ENCODE results near the gene ICAM5.
"Not testable (repeated sequence)": the region's sequence is repeated elsewhere in the genome, so short reads cannot be mapped to it uniquely, and the experiment has no call there.

ICAM5 gene

DNA sequence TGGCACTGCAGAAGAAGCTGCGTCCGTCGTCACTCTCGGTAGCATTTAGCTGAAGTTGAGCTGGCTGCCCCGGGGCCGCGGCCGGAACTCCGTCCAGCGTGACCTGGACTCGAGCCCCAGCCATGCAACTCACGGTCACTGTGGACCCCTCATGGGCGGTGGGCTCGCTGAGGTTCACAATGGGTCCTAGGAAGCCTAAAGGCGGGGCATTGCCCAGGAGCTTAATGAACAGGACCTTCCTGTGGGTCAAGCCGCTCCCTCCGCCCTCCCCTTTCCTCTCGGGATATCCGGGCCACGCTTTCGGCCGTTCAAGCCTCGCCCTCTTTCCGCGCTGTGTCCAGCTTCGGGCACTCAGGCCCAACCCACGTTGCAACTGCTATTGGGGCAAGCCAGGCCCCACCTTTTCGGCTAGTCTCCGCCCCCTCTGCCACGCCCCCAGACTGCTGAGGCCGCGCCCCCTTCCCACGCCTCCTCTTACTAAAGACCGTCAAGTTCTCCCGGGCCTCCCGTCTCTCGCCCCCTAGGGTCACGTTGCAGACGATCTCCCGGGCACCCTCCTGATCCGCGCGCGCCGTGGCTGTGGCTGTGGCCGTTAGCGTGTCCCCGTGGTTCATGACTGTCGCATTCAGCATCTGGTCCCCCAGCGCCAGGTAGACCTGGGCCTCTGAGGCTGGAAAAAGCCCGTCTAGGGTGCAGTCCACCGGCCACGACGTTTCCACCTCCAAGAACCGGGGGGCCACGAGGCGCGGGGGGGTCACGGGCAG is 45.0 kb downstream of the ICAM5 start:
- TF ChIP-seq, protein P1, sequence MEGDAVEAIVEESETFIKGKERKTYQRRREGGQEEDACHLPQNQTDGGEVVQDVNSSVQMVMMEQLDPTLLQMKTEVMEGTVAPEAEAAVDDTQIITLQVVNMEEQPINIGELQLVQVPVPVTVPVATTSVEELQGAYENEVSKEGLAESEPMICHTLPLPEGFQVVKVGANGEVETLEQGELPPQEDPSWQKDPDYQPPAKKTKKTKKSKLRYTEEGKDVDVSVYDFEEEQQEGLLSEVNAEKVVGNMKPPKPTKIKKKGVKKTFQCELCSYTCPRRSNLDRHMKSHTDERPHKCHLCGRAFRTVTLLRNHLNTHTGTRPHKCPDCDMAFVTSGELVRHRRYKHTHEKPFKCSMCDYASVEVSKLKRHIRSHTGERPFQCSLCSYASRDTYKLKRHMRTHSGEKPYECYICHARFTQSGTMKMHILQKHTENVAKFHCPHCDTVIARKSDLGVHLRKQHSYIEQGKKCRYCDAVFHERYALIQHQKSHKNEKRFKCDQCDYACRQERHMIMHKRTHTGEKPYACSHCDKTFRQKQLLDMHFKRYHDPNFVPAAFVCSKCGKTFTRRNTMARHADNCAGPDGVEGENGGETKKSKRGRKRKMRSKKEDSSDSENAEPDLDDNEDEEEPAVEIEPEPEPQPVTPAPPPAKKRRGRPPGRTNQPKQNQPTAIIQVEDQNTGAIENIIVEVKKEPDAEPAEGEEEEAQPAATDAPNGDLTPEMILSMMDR (IDR thresholded peaks at IDR 0.05; ENCODE audit: insufficient read depth, low read length, missing control alignments) = peak; percentile 33
- peak overlapping the region; percentile 87 for H3K4me3 ChIP-seq (ENCODE audit: low read depth, low read length)
- ChIA-PET POLR2A (interaction anchor here (0.6 to 2.3 kb wide), 7 partner anchors 43 to 218 kb away, joined by 3 to 10 read pairs (median 4); partner anchors contain the start of genes ICAM1, ICAM5 and TYK2), CTCF (interaction anchor here (0.9 to 4.4 kb wide), 10 partner anchors 10 to 75 kb away, joined by 3 to 24 read pairs (median 5); partner anchors contain the start of gene ICAM1)
- peak; percentile 50 for DNase-seq (ENCODE audit: low read depth, low spot score)

DNA sequence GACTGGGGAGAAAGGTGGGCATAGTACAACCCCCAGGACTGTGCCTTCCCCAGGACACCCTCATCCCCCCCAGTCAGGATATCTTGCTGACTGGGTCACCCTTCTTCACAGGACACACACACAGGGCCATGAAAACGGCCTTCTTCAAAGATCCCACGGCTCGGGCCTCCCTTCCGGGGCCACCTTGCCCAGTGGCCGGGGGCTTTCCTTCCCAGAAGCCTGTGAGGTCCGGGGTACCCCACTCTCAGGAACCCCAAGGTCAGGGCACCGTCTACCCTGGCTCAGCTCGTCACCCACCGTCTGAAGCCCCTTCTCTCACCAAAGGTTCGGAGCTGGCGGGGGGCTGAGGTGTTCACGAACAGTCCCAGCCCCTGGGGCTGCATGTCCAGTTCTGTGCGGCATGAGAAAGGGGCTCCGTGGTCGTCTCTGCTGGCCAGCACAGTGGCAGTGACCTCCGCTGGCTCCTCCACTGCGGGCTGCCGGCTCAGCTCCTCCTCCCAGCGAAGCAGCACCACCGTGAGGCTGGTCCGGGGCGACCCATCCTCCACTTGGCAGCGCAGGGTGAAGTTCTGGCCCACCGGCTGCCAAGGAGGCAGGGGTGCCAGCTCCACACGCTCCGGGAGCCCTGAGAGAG is 45.7 kb downstream of the ICAM5 start:
- POLR2A ChIA-PET = interaction anchor here (1.5 to 2.3 kb wide), 2 partner anchors 44 to 77 kb away, joined by 3 to 10 read pairs; no protein-coding TSS in a partner anchor
- H3K4me3 ChIP-seq (ENCODE audit: low read depth, low read length) = peak overlapping the region; percentile 87
- DNase-seq (ENCODE audit: low read depth, low spot score) = no peak
- CTCF ChIA-PET = interaction anchor here (1.3 to 4.4 kb wide), 4 partner anchors 11 to 76 kb away, joined by 4 to 24 read pairs (median 16); partner anchors contain the start of gene ICAM1
- TF ChIP-seq, protein P1 (IDR thresholded peaks at IDR 0.05; ENCODE audit: insufficient read depth, low read length, missing control alignments) = no peak

DNA sequence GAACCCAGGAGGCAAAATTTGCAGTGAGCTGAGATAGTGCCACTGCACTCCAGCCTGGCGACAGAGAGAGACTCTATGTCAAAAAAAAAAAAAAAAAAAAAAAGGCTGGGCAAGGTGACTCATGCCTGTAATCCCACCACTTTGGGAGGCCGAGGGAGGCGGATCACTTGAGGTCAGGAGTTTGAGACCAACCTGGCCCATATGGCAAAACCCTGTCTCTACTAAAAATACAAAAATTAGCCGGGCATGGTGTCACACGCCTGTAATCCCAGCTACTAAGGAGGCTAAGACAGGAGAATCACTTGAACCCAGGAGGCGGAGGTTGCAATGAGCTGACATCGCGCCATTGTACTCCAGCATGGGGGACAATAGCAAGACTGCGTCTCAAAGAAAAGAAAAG is 47.0 kb downstream of the ICAM5 start:
- POLR2A ChIA-PET; H3K4me3 ChIP-seq (ENCODE audit: low read depth, low read length); DNase-seq (ENCODE audit: low read depth, low spot score): not testable (repeated sequence)
- CTCF ChIA-PET = interaction anchor here (0.9 kb wide), 1 partner anchor 52 kb away, joined by 3 read pairs; no protein-coding TSS in a partner anchor

DNA sequence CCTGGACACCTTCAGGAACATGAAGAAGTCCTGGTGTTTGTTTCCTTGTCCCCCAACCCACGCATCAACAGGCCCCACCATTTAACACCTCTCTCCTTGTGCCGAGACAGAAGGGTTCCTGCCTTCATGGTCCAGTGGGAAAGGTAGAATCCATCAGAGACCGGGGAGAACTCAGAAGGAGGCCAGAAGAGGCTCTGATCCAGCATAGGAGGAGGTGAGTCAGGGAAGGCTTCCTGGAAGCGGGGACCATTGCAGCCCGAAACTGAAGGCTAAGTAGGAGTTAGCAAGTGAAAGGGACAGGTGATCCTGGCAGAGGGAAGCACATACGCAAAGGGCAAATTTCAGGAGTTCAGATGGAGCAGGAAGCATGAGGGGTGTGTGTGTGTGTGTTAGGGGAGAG is 49.2 kb downstream of the ICAM5 start:
- H3K4me3 ChIP-seq (ENCODE audit: low read depth, low read length) = no peak overlapping the region
- ChIA-PET POLR2A (no interaction called here), CTCF (no interaction called here)
- TF ChIP-seq, protein P1 (IDR thresholded peaks at IDR 0.05; ENCODE audit: insufficient read depth, low read length, missing control alignments) = no peak
- DNase-seq (ENCODE audit: low read depth, low spot score) = no peak

DNA sequence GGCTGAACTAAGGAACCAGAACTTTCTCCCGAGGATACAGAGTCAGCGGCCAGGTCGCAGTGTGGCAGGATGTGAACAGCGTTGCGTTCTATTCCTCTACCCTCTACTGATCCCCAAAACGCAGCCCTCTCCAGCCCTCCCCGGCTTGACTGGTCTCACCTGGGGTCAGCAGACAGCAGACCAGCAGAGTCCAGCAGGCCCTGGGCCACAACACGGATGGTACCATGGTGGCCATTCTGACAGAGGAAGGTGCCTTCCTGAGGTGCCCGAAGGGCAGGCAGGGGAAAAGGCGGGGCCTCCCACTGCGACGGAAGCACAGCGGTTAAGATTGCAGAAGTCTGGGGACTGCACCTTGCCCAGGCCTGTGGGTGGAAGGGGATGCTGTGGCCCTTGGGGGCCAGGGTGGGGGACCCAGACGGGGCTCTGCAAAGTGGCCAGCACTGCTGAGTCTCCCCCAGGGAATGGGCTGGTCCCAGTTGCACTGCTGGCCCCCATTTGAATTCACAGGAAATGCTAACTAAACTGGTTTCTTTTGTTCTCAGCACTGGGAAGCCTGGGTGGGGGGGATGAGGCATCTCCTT is 49.7 kb downstream of the ICAM5 start, which contains the start of gene ICAM3:
TSS of gene ICAM3 (minus strand) at position 245 of the 581 bp plus-strand sequence. CDS start at position 235, 10 bp downstream.
- POLR2A ChIA-PET = no interaction called here
- CTCF ChIA-PET = no interaction called here
- no peak within 1 kb of the TSS for H3K4me3 ChIP-seq (ENCODE audit: low read depth, low read length)
- no peak for DNase-seq (ENCODE audit: low read depth, low spot score)
- TF ChIP-seq, protein P1 (IDR thresholded peaks at IDR 0.05; ENCODE audit: insufficient read depth, low read length, missing control alignments) = no peak

DNA sequence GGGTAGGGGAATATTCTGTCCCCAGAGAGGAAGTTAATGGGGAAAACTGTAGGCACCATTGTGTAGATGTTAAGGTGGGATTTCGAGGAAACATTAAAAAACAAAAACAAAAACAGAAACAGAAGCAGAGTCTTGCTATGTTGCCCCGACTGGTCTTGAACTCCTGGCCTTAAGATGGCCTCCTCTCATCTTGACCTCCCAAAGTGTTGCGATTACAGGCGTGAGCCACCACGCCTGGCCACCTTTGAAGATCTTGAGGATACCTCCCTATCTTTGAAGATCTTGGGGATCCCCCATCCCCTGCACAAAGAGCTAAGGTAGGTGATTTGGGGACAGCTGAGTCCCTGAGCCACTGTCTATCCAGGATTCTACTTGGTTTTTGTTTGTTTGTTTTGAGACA is 50.2 kb downstream of the ICAM5 start:
- H3K4me3 ChIP-seq (ENCODE audit: low read depth, low read length) = no peak overlapping the region
- POLR2A ChIA-PET = no interaction called here
- CTCF ChIA-PET = no interaction called here
- TF ChIP-seq, protein P1 (IDR thresholded peaks at IDR 0.05; ENCODE audit: insufficient read depth, low read length, missing control alignments) = no peak
- DNase-seq (ENCODE audit: low read depth, low spot score) = no peak
